NCI-H510A treated with DMSO at 0.1 percent for 48 hours (cell line): Measurements from ENCODE around the gene PGP.

Experiments
- DNase-seq: peaks from one replicate; lab custom pipeline; 2025; lab: John Stamatoyannopoulos, UW

The PGP gene

DNA sequence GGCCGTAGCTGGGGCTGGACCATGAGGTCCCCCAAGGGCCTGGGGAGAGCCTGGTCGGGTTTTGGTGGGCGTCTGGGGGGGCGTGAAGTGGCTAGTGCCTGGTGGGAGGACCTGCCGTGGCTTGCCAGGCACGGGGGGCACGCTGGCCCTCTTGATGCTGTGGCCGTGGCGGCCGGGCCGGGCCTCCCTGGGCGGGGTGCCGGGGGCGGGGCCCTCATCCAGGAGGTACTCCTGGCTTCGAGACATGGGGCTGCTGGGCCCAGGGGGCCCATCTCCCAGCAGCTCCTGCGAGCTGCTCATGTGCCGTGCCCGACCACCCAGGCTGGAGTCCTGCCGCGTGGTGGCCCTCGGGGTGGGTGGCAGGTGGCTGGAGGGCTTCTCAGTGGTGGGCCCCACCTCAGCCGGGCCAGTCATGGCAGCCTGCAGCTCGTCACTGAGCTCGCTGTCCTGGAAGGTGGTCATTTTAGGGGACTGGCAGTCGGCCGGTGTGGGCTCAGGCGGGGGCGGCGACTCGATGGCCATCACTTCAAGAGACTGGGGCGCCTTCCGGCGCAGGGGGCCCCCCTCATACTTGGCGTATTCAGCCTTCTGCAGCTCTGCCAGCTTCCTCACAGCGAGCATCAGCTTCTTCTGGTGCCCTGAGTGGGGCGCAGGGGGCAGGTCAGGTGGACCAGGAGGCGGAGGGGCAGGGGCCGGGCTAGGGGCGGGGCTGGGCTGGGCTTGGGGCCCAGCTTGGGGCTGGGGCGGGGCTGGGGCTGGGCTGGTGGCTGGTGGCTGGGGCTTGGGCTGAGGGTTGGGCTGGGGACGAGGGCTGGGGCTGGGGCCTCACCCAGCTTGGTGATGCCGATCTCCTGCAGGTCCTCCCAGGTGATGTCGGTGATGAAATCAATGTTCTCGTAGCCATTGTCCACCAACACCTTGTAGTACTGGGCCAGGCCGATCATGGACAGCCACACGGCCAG, 33.4 kb downstream of the PGP start:
- DNase-seq = no peak

DNA sequence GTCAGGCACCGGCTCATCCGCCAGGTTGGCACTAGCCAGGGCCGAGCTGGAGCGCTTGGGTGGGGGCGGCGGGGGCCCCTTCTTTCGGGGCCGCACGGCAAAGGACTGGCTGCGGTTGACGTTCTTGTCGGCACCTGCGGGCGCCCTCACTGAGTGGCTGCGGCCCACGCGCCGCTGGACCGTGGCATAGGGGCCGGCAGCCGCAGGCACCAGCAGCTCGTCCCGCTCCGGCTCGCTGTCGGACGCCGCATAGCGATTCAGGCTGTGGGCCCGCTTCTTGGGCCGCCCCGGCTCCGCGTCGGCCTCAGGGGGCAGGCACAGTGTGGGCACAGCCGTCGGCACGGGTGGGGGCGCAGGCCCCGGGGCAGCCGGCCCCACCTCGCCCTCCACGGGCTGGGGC, 34.2 kb downstream of the PGP start:
- no peak for DNase-seq

DNA sequence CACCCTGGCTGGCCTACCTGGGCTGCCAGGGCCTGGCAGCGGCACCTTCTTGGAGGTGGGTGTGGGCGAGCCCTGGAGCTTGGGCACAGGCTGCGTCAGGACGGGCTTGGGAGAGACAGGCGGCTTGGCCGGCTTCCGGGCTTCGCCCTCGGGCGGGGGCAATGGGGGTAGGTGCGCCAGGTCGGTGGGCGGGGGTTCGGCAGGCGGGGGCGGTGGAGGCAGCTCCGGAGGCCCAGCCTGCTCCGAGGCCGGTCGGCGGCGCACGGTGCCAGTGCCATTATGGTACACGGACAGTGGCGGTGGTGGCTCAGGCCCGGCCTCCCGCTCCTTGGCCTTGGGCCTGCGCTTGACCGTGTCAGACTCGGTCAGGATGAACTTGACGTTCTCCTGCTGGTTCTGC, 35.1 kb downstream of the PGP start:
- no peak for DNase-seq

DNA sequence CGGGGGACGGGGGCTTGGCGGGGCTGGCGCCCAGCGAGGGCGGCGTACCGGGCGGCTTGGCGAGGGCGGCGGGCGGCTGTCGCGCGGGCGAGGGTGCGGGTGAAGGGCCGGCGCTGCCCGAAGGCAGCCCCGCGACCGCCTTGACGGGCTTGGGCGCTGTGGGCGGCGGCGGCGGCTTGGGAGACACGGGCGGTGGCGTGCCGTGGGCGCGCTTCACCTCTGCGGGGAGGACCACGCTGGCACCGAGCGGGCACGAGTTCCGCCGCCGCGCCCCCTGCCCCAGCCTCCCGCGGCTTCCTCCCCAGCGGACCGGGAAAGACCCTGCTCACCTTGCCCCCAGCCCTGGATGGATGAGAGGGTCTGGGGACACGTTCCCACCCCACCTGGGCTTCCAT, 35.5 kb downstream of the PGP start:
- no peak for DNase-seq

DNA sequence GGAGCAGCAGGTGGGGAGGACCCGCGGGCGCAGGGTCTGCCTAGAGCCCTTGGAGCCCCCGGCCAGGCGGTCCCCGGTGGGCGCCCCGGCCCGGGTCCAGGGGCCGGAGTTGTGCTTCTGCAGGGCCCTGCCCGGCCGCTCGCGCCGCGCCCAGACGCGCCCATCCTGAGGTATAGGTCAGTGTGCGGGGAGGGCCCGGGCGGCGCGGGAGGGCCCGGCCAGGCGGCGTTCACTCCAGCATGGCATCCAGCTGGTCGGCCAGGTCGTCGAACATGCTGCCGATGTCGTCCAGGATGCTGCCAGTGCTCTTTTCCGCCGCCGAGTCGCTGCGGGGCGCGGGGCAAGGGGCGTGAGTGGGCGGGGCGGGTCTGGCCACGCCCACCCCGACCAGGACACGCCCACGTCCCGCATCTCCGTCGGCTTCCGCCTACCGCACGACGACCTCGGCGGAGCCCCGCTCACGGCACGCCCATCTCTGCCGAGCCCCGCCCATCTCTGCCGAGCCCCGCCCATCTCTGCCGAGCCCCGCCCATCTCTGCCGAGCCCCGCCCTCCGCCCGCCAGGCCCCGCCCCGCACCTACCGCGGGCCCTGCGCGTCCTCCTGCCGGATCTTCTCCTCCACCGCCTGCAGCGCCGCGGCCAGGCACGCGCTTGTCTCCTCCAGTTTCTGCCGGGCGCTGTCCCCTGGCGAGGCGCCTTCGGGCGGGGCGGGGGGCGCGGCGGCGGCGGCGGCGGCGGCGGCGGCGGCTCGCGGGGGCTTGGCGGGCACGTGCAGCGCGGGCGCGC, 36.1 kb downstream of the PGP start:
- DNase-seq = no peak

DNA sequence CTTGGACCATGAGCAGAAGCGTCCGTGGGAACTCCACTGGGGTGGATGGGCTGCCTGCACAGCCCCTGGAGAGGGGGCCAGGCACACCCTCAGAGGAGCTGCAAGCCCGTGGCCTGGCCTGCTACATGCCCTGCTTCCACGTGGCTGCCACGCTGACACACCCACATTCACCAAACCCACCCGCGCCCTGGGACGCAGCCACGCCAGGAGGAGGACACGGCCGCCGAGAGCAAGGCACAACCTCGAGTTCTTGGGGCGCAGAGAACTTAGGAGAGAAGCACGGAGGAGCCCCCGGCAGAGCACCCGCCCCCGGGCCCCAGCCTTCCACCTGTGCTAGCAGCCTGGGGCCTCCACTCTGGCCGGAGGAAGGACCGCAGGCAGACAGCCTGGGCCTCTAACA, 37.1 kb downstream of the PGP start:
- no peak for DNase-seq

DNA sequence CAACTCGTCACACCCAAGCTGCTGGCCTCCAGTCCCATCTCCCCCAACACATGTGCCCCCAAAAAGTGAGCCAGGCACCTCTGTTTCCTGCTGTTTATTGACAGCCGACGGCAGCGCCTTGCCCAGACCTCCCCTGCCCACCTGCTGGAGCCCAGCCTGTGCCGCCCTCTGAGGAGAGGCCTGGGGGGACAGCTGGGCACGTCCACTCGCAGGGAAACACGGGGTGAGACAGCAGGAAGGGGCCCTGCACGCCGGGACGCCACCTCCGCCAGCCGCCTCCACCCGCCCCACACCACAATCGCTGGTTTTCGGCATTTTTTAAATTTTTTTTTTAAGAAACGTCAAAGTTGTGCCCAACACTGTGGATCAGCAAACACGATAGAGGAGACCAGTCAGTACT, 37.5 kb downstream of the PGP start:
- DNase-seq = no peak

DNA sequence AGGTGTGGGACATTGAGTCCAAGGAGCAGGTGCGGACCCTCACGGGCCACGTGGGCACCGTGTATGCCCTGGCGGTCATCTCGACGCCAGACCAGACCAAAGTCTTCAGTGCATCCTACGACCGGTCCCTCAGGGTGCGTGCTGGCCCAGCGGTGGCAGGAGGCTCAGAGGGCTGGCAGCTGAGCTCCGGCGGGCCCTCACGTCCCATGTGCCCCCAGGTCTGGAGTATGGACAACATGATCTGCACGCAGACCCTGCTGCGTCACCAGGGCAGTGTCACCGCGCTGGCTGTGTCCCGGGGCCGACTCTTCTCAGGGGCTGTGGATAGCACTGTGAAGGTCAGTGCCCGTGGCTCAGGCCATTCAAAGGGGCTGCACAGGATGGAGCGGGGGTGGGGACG, 38.6 kb downstream of the PGP start:
- no peak for DNase-seq

DNA sequence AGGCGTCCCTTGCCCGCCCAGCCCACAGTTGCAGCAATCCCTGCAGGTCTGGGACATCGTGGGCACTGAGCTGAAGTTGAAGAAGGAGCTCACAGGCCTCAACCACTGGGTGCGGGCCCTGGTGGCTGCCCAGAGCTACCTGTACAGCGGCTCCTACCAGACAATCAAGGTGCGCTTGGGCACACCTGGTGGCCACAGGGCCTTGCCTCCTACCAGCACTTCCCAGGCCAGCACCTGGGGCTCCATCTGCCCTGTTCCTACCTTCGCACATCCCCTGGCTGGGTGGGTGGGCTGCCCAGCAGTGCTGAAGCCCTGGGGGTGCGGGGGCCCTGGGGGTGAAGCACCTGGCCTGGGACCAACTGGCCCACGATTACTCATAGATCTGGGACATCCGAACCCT, 39.2 kb downstream of the PGP start:
- no peak for DNase-seq

DNA sequence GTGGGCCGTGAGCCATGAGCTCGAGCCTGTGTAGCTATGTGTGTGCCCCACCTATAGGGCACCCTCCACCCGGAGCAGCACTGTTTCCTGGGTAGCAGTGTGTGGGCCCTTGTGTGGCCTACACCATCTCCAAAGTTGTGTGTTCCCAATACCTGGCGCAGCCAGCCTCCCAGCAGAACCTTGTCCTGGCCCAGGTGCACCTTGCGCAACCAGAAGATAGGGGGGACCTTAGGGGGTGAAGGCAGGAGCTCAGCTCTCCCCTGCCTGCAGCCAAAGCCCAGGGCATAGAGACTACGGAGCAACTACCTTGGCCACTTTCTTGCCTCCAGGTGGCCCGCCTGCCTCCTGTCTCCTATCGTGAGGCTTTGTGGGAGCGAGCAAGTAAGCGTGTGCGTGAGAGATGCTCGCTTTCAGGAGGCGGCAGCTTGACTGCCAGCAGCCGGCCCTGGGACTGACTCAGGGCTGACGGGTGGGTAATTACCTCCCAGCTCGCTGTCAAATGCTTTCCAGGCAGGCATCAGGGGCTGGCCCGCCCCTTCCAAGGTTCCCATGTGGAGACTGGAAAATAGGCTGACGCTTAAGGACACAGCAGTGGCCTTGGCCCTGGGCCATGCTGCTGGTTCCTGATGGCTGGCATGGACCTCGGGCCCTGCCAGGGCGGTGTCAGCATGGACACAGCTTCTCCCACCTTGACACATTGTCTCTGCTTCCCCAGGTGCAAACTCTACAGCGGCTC, 40.1 kb downstream of the PGP start:
- no peak for DNase-seq

DNA sequence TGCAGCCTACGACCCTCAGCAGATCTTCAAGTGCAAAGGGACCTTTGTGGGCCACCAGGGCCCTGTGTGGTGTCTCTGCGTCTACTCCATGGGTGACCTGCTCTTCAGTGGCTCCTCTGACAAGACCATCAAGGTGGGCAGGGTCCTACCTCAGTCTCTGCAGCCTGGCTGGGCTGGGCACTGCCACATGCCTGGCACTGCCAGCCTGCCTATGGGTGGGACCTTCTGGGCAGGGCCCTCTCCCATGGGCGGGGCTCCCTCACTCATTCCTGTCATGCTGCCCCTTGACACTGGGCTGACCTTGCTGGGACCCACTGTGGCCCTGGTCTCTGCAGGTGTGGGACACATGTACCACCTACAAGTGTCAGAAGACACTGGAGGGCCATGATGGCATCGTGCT, 40.7 kb downstream of the PGP start:
- DNase-seq = no peak

DNA sequence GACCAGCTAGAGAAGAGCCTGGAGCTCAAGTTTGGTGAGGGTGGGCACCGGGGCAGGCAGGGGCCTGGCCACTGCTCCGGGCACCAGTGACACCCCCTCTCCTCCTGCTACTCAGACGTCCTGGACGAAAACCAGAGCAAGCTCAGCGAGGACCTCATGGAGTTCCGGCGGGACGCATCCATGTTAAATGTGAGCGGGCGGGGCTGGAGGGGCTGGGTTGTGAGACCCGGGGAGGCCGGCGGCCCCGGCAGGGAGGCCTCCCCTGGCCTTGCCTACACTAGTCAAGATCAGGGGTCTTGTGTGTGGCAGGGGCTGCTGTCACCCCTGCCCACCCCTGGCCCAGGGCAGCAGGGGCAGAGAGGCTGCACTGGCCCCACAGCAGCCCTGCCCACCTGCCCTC, 41.3 kb downstream of the PGP start:
- DNase-seq = no peak

DNA sequence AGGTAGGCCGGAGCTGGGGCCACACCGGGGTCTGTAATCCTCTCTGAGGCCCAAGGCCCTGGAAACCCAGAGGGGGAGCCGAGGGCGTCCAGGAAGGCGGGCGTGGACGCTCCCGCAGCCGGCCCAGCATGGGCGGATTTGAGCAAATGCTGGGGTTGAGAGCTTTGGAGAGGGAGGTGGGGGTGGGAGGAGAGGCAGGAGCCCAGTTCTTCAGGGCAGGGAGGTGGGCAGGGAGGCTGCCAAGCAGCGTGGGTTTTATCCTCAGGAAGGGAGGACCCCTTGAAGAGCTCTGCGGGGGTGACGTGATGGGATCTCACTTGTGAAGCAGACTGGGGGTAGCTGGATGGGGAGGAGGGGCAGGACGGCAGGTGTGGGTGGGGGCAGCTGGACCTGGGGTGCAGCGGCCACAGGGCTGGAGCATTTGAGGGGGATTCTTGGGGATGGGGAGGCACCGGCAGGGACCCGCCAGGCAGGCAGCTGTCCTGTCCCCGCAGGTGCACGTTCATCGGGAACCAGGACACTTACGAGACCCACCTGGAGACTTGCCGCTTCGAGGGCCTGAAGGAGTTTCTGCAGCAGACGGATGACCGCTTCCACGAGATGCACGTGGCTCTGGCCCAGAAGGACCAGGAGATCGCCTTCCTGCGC, 41.8 kb downstream of the PGP start:
- no peak for DNase-seq

DNA sequence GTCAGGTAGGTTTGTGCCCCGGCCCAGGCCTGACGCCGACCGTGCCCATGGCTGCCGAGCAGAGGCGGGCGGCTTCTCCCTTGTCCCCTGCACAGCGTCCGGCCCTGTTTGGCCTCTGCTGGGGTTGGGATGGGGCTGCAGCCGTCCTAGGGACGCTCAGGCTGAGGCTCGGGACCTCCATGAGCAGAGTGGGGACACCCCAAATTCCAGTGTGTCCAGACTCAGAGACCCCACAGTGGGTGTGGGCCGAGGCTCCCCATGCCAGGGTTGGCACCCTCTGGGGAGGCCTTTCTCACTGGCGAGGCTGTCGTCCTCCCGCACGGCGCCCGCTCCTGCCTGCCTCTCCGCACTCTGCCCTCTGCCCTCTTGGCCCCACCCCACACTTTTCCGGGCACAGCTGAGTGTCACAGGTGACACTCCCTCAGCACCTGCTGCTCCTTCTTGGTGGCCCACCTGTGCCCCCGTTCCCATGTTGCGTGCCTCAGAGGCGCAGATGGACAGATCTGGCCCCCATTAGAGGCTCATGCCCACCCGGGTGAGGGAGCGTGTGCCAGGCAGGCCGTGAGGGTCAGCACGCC, 43.0 kb downstream of the PGP start:
- DNase-seq = no peak

DNA sequence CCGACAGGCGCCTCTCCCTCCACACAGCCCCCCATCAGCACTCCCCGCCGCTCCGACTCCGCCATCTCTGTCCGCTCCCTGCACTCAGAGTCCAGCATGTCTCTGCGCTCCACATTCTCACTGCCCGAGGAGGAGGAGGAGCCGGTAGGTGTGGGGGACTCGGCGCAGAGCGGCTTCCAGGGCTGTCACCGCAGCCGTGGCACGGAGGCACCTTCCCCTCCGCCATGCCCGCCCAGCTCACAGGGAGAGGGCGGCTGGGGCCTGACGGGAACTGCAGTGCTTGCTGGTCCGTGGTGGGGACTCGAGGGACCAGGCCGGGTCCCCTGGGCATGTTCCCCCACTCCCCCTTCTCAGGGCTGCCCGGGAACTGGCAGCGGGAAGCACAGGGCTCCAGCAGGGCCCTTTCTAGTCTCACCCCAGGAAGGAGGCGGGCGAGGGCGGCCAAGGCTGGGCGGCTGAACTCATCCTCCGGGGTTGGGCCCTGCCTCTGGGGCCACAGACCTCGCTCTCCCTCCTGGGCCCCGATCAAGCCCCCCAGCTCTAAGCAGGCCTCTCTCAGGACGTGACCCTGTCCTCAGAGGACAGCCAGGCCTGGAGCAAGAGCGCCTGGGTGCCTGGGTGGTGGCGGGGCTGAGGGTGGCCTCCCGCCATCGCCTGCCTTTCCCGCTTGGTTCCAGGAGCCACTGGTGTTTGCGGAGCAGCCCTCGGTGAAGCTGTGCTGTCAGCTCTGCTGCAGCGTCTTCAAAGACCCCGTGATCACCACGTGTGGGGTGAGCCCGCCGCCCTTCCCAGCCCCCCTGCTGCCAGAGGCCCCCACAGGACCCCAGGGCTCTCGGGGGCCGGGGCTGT, 43.8 kb downstream of the PGP start:
- DNase-seq = no peak

DNA sequence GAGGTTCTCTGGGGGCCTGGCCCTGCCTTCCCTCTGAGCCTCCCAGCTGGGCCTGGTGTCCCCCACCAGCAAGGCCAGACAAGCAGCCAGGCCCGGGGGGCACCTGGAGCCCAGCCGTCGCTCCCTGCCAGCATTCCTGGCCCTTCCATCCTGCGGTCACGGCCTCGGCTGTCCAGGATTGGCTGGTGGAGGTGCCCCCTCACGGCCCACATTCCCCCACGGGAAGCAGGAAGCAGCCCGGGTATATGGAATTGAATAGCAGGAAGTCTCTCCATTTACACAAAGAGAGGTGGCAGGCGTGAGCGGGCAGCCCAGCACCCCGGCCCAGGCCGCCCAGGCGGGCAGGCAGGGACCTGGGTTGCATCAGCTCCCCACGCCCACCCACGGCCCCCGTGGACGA, 44.6 kb downstream of the PGP start:
- DNase-seq = no peak

DNA sequence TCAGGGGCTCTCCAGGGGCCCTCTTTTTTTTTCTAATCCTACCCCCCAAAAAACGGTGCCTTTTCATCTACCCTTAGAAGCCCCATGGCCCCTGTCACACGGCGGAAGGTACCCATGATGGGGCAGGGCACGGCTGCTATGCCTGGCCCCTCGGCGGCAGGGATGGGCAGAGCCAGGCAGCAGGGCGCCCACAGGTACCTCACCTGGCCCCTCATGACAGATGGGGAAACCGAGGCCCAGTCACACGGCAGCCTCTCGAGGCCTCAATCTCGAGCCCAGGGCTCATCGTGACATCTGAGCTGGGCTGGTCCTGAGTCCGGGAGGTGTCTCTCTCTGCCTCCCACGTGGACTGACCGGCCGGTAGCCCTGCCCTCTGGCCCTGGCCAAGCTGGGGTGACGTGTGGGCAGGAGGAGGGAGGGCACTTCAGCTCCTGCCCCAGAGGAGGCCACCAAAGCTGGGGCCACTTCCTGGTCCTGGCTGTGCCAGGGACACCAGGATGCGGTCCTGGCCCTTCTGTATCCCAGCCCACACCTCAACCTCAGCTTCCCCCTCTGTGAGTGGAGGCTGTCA, 47.5 kb downstream of the PGP start:
- DNase-seq = no peak

DNA sequence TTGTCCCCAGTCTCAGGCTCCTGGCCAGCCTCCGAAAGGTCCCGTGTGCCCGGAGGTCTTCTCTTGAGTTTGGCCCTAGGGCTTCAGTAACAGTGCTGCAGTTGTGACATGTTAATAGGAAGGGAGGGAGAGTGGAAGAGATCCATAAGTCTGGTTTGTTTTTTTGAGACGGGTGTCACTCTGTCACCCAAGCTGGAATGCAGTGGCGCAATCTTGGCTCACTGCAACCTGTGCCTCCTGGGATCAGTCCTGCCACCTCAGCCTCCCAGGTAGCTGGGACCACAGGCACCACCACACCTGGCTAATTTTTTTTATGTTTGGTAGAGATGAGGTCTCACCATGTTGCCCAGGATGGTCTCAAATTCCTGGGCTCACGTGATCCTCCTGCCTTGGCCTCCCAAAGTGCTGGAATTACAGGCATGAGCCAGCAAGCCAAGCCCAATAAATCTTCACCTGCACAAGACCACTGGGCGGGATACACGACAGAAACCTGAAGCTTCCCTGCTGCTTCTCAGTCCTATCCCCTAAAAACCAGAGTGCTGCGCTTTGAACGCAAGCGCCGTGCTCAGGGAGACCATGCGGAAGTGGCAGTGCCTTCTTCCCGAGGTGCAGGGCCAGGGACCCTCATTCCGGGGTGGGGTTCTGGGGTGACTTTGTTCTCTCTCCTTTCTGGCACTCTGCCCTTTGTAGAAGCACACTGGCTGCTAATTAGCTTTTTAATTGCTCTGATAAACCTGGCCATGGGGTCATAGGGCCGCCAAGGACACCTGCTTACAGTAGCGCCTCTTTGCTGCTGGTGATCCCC, 48.2 kb downstream of the PGP start:
- DNase-seq = no peak

DNA sequence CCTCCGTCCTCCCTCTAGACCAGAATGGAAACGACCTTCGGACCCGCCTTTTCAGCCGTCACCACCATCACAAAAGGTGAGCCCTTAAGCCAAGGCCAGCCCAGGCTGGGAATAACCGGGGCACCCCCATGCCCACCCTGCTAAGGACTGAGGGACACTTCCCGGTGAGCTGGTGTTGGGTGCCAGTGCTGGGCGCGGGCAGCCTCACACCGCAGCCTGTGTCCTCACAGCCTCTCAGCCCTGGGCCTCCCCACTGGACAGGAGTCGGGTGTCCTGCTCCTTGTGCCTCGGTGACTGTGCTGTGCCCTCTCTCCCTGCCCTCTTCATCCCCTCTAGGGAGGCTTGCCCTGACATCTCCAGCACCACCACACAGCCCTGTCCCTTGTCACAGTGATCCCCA, 48.8 kb downstream of the PGP start:
- no peak for DNase-seq
